ENCODE data around the gene ADGRG2. TPM values are rescaled to one million over a fixed set of nuclear protein-coding genes. Genes with fewer than 3 reads are reported as not detected.

Gene ADGRG2
- total RNA-seq, 1 experiment from 2014 or later, result 1.4 TPM

DNA sequence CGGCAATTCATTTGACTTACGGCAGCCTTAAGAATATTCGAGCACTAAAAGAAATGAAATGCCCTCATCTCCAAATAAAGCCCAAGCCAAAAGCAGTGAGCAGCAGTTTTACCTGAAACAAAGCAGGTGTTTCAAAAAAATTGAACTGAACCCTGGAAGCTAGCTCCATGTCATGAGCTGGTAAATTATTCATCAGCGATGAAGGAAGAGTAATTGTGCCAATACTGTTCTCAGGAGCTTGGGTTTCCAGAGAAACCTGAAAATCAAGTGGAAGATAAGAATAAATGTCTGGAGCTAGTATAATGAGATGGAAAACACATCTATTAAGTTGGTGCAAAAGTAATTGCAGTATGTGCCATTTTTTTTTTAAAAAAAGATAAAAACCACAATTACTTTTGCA is 114.4 kb downstream of the ADGRG2 start:
- H3K27me3 ChIP-seq (ENCODE audit: low read length), result no peaks in the 10 kb centered on the region
- ChIA-PET POLR2A (ENCODE audit: unreplicated experiment) (no interaction called here), CTCF (interaction anchor here (0.5 kb wide), 1 partner anchor 1313 kb away, joined by 3 read pairs; no protein-coding TSS in a partner anchor)
- H3K27ac ChIP-seq (ENCODE audit: low read length), result no peak overlapping the region
- H3K4me3 ChIP-seq (ENCODE audit: low read length), result no peak overlapping the region
- DNase-seq (no peak), ATAC-seq (no peak)
- H3K36me3 ChIP-seq (ENCODE audit: low read depth, low read length), result no peaks in the 10 kb centered on the region
- no peaks in the 10 kb centered on the region for H3F3A ChIP-seq (ENCODE audit: low read length, unreplicated experiment)
- H3K4me2 ChIP-seq (ENCODE audit: low read length), result no peak overlapping the region
- no TSS peak for BruUV-seq (replicated peaks)
- H3K9ac ChIP-seq (ENCODE audit: low read length), result no peak overlapping the region
- intact Hi-C loops (cut with micrococcal nuclease), result loop anchor here (5.0 kb wide), 1 partner anchor 616 kb away; no protein-coding TSS in a partner anchor
- H3K4me1 ChIP-seq (ENCODE audit: insufficient read depth, low read length), result no peaks in the 10 kb centered on the region
- no peak for TF ChIP-seq EZH2phosphoT487 (IDR thresholded peaks at IDR 0.05; ENCODE audit: borderline replicate concordance, low read length)
- TF ChIP-seq EZH2 (IDR thresholded peaks at IDR 0.05; ENCODE audit: low read length, unreplicated experiment), result no peak
- no peak for TF ChIP-seq CTCF (conservative IDR thresholded peaks at IDR 0.05; ENCODE audit: low read depth, low read length)
- H2AFZ ChIP-seq (ENCODE audit: low read length), result no peak overlapping the region
- H3K9me3 ChIP-seq (ENCODE audit: low read length), result no peaks in the 10 kb centered on the region
- no peaks in the 10 kb centered on the region for H3K9me2 ChIP-seq (replicated peaks; ENCODE audit: low read length)
- H3K79me2 ChIP-seq (ENCODE audit: low read length), result no peaks in the 10 kb centered on the region
- no peaks in the 10 kb centered on the region for H4K20me1 ChIP-seq (ENCODE audit: low read length)

DNA sequence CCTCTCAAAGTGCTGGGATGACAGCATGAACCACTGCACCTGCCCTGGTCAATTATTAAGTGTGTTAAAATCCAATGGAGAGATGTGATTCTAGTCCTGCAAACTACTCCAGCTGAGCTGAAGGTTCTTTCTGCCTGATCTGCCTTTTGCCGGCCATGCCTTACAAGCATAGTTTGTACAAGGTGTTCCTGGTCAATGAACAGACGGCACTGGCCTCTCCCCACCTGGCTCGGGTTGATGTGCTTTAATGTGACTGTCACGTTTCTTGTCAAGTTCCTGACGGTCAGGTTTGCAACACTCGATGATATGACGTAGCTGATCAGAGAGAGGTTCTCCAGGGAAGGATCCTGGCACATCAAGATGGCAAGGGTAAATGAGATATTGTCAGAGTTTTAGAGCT is 115.3 kb downstream of the ADGRG2 start:
- Histone ChIP-seq H3K27me3 (ENCODE audit: low read length) (no peaks in the 10 kb centered on the region), H3K9ac (ENCODE audit: low read length) (no peak overlapping the region), H3K4me3 (ENCODE audit: low read length) (no peak overlapping the region), H3K9me2 (replicated peaks; ENCODE audit: low read length) (no peaks in the 10 kb centered on the region), H3K4me1 (ENCODE audit: insufficient read depth, low read length) (no peaks in the 10 kb centered on the region), H3K27ac (ENCODE audit: low read length) (no peak overlapping the region), H2AFZ (ENCODE audit: low read length) (no peak overlapping the region), H3F3A (ENCODE audit: low read length, unreplicated experiment) (no peaks in the 10 kb centered on the region), H3K9me3 (ENCODE audit: low read length) (no peaks in the 10 kb centered on the region), H3K79me2 (ENCODE audit: low read length) (no peaks in the 10 kb centered on the region), H4K20me1 (ENCODE audit: low read length) (no peaks in the 10 kb centered on the region), H3K36me3 (ENCODE audit: low read depth, low read length) (no peaks in the 10 kb centered on the region), H3K4me2 (ENCODE audit: low read length) (no peak overlapping the region)
- intact Hi-C loops (cut with micrococcal nuclease), result loop anchor here (5.0 kb wide), 1 partner anchor 615 kb away; no protein-coding TSS in a partner anchor
- no peak for DNase-seq
- ATAC-seq, result no peak
- TF ChIP-seq CTCF (conservative IDR thresholded peaks at IDR 0.05; ENCODE audit: low read depth, low read length) (no peak), EZH2 (IDR thresholded peaks at IDR 0.05; ENCODE audit: low read length, unreplicated experiment) (no peak), EZH2phosphoT487 (IDR thresholded peaks at IDR 0.05; ENCODE audit: borderline replicate concordance, low read length) (no peak)
- ChIA-PET CTCF (interaction anchor here (0.5 to 0.7 kb wide), 3 partner anchors 121 to 1312 kb away, joined by 3 to 17 read pairs (median 11); no protein-coding TSS in a partner anchor), POLR2A (ENCODE audit: unreplicated experiment) (no interaction called here)
- no TSS peak for BruUV-seq (replicated peaks)

GRCh38 chrX:19005909-19006308 is 116.4 kb downstream of the ADGRG2 start:
- POLR2A ChIA-PET (ENCODE audit: unreplicated experiment), result interaction anchor here (0.6 kb wide), 1 partner anchor 567 kb away, joined by 8 read pairs; no protein-coding TSS in a partner anchor
- no peaks in the 10 kb centered on the region for H3K36me3 ChIP-seq (ENCODE audit: low read depth, low read length)
- no peaks in the 10 kb centered on the region for H3K9me3 ChIP-seq (ENCODE audit: low read length)
- H4K20me1 ChIP-seq (ENCODE audit: low read length), result no peaks in the 10 kb centered on the region
- TF ChIP-seq EZH2 (IDR thresholded peaks at IDR 0.05; ENCODE audit: low read length, unreplicated experiment), result no peak
- peak; percentile 62 for TF ChIP-seq CTCF (conservative IDR thresholded peaks at IDR 0.05; ENCODE audit: low read depth, low read length)
- peak; percentile 84 for ATAC-seq
- no peak overlapping the region for H2AFZ ChIP-seq (ENCODE audit: low read length)
- no peak overlapping the region for H3K4me3 ChIP-seq (ENCODE audit: low read length)
- H3K4me1 ChIP-seq (ENCODE audit: insufficient read depth, low read length), result no peaks in the 10 kb centered on the region
- no peaks in the 10 kb centered on the region for H3K79me2 ChIP-seq (ENCODE audit: low read length)
- no peak overlapping the region for H3K4me2 ChIP-seq (ENCODE audit: low read length)
- intact Hi-C loops (cut with micrococcal nuclease), result loop anchor here (1.0 to 5.0 kb wide), 2 partner anchors 74 to 614 kb away; no protein-coding TSS in a partner anchor
- H3K9me2 ChIP-seq (replicated peaks; ENCODE audit: low read length), result no peaks in the 10 kb centered on the region
- BruUV-seq (replicated peaks), result no TSS peak
- DNase-seq, result peak; percentile 51
- CTCF ChIA-PET, result interaction anchor here (0.6 kb wide), 1 partner anchor 11 kb away, joined by 3 read pairs; no protein-coding TSS in a partner anchor
- H3K9ac ChIP-seq (ENCODE audit: low read length), result no peak overlapping the region
- H3K27ac ChIP-seq (ENCODE audit: low read length), result no peak overlapping the region
- no peaks in the 10 kb centered on the region for H3F3A ChIP-seq (ENCODE audit: low read length, unreplicated experiment)
- no peaks in the 10 kb centered on the region for H3K27me3 ChIP-seq (ENCODE audit: low read length)
